ENCODE results near the gene WDR90. TPM values are rescaled to one million over a fixed set of nuclear protein-coding genes. Genes with fewer than 3 reads are reported as not detected.

WDR90 gene
- total and polyA plus RNA-seq, 10 of the 15 experiments (the other 5 are each of a cell fraction or from before 2014, with no cell fraction given), result 2.0 to 65.0 (median 16.7) TPM

- TF ChIP-seq GABPA (IDR thresholded peaks at IDR 0.05; ENCODE audit: low read depth), result no peak
Observed at GRCh38 chr16:667113-667779, 18.1 kb downstream of the WDR90 start (continued).

- no peaks in the 10 kb centered on the region; the same call in 1 of the 2 replicates for H4K20me1 ChIP-seq (ENCODE audit: control insufficient read depth, insufficient read depth)
- peaks cover 0 to 16% of the 10 kb centered on the region in 2 experiments; a peak in 3 of 4 replicates for H3K36me3 ChIP-seq (ENCODE audit: control insufficient read depth in 2 of 2, insufficient read depth in 2 of 2, low read length in 1 of 2)
- H3K4me3 ChIP-seq, result peak within 1 kb of the TSS; percentile 90
- POLR2A ChIA-PET, result interaction anchor here (0.7 to 1.2 kb wide), 4 partner anchors 13 to 1801 kb away, joined by 3 to 4 read pairs (median 4); partner anchors contain the start of genes METTL26, STUB1 and WDR90
- peak within 1 kb of the TSS; percentile 82 for H3K4me2 ChIP-seq (ENCODE audit: control insufficient read depth, insufficient read depth)
- RAD21 ChIA-PET (ENCODE audit: unreplicated experiment), result interaction anchor here (1.3 kb wide), 1 partner anchor 22 kb away, joined by 3 read pairs; the partner anchor contains the start of gene WDR24
- no peaks in the 10 kb centered on the region for H3K27me3 ChIP-seq (replicated peaks in 1 of 2; ENCODE audit: control insufficient read depth in 2 of 2, insufficient read depth in 2 of 2, low read length in 1 of 2)
- WGBS (ENCODE audit: insufficient coverage, insufficient replicate concordance, low lambda C conversion rate, missing lambda C conversion rate), result 2% methylated on average over 64 of the region's 78 CpGs
- H3K9ac ChIP-seq (ENCODE audit: control insufficient read depth, insufficient read depth, low read length), result peak within 1 kb of the TSS; percentile 97
- peaks cover 16% of the 10 kb centered on the region for H3K79me2 ChIP-seq (ENCODE audit: control insufficient read depth, insufficient read depth, low read length)
- ATAC-seq, result peak; percentile 99
- H3K27ac ChIP-seq (ENCODE audit: control insufficient read depth, insufficient read depth), result peak within 1 kb of the TSS; percentile 73
- peak within 1 kb of the TSS; percentile 84 for H2AFZ ChIP-seq (ENCODE audit: control insufficient read depth, low read depth, low read length)
- intact Hi-C loops (cut with micrococcal nuclease; ENCODE audit: unreplicated experiment), result loop anchor here (10.0 kb wide), 1 partner anchor 273 kb away; the partner anchor contains the start of gene NME4
- peak; percentile 52 for FAIRE-seq
- H3K4me1 ChIP-seq (ENCODE audit: control insufficient read depth, insufficient read depth, low read length), result peaks cover 2% of the 10 kb centered on the region; the same call in 1 of the 2 replicates
- in situ Hi-C loops (cut with MboI), result loop anchor here (10.0 kb wide), 1 partner anchor 273 kb away; the partner anchor contains the start of gene NME4
- CTCF ChIA-PET, result interaction anchor here (0.6 to 1.8 kb wide), 6 partner anchors 8 to 292 kb away, joined by 3 to 11 read pairs (median 4); partner anchors contain the start of genes METTL26, STUB1 and WDR90
- no TSS peak for BruUV-seq (replicated peaks)
- DNase-seq (ENCODE audit: low read depth, low spot score), result peak; percentile 48
- no peaks in the 10 kb centered on the region for H3K9me3 ChIP-seq (replicated peaks; ENCODE audit: control insufficient read depth, insufficient read depth, low read length)
- SMC1A ChIA-PET (ENCODE audit: uncharacterized antibody, unreplicated experiment), result no interaction called here
- TF ChIP-seq MYC (IDR thresholded peaks at IDR 0.05; ENCODE audit: insufficient read depth, insufficient read length, insufficient replicate concordance, low read length, severe bottlenecking) (peak; percentile 31), ZNF207 (IDR thresholded peaks at IDR 0.05; ENCODE audit: borderline replicate concordance) (peak; percentile 96), TBL1XR1 (IDR thresholded peaks at IDR 0.05; ENCODE audit: low read depth, low read length) (no peak; the same call in 1 of the 2 replicates), EZH2 (IDR thresholded peaks at IDR 0.05; ENCODE audit: borderline replicate concordance, control insufficient read depth, low read depth, low read length) (no peak), FOXK2 (IDR thresholded peaks at IDR 0.05) (no peak), NKRF (conservative IDR thresholded peaks at IDR 0.05) (peak; percentile 76), MAX (IDR thresholded peaks at IDR 0.05; ENCODE audit: low read depth, low read length) (peak; percentile 18; the same call in 1 of the 2 replicates), IKZF1 (conservative IDR thresholded peaks at IDR 0.05) (peak; percentile 93), ZBTB40 (IDR thresholded peaks at IDR 0.05; ENCODE audit: borderline replicate concordance) (peak; percentile 82), ZNF274 (IDR thresholded peaks at IDR 0.05; ENCODE audit: insufficient read depth, insufficient read length) (no peak), TAF1 (IDR thresholded peaks at IDR 0.05; ENCODE audit: borderline replicate concordance, low read depth, low read length) (peak; percentile 77; the same call in 1 of the 2 replicates), POLR2AphosphoS5 (IDR thresholded peaks at IDR 0.05; ENCODE audit: low read length) (peak; percentile 79; the same call in 1 of the 2 replicates)
Observed at GRCh38 chr16:667780-668518, 18.8 kb downstream of the WDR90 start, which contains the start of gene RHOT2. TSS of gene RHOT2 (plus strand) at chr16:668132. CDS start at chr16:668200, 68 bp downstream.
